ENCODE results near the gene BIRC7.

The BIRC7 gene

DNA sequence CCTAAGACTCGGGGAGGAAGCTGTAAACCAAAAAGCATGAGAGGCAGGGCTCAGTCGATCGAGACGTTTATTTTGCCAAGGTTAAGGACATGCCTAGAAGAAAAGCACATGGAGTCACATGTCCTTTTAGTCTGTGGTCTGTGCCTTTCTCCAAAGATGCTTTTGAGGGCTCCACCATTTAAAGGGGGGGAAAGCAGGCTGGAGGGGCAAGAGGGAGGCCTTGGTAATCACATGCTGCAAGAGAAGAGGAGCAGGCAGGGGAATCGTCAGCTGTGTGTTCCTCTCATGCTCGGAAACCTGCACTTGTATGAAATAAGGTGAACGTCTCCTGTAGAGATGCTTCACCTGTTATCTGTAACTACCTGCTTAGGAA is 10.6 kb upstream of the BIRC7 start:
- H3K4me3 ChIP-seq (ENCODE audit: low read length) = no peak overlapping the region
- no peak for TF ChIP-seq ZNF274 (IDR thresholded peaks at IDR 0.05; ENCODE audit: low read depth, low read length)

DNA sequence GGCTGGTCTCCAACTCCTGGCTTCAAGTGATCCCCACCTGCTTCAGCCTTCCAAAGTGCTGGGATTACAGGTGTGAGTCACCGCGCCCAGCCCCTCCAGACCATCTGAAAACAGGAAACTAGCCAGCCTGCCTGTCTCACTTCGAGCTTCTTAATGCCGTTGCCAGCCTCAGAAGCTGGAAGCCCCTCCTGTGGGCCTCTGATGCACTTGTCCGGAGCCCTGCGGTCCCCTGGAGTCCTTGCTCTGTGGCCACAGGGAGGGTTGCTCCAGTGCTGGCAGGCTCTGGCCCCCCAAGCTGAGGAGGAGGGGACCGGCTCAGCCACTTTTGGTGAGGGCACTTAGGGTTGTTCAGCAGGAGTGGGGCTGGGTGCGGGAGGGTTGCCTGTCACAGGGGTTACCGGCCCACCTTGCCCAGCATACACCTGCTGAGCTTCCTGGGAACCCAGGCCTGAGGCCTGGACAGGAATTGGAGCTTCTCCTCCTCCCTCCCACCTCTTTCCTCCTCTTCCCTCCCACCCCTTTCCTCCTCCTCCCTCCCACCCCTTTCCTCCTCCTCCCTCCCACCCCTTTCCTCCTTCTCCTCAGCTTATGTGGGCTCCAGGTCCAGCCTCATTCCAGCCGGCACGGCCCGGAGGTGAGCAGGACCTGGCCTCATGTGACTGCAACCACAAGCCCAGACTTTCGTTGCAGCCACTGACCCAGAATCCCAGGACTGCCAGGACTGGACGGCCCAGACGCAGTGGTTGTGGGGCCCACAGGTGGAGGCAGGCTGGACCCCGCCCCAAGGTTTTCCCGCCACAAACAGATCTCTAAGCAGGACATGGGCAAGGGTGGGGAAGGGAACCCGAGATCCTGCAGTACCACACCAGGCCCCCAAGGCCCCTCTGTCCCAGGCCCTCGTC is 9.4 kb upstream of the BIRC7 start:
- no peak overlapping the region for H3K4me3 ChIP-seq (ENCODE audit: low read length)
- TF ChIP-seq ZNF274 (IDR thresholded peaks at IDR 0.05; ENCODE audit: low read depth, low read length) = no peak

DNA sequence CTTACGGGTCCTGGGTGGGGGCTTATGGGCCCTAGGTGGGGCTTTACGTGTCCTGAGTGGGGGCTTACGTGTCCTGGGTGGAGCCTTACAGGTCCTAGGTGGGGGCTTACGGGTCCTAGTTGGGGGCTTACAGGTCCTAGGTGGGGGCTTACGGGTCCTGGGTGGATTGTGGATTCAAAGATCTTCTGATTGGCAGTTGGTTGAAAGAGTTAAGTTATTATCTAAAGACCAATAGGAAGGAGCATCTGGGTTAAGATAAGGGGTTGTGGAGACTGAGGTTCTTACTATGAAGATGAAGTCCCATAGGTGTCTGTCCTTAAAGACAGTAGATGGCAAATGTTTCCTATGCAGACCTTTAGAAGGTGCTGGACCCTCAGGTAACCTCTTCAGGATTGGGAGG is 8.4 kb upstream of the BIRC7 start:
- TF ChIP-seq ZNF274 (IDR thresholded peaks at IDR 0.05; ENCODE audit: low read depth, low read length) = no peak
- H3K4me3 ChIP-seq (ENCODE audit: low read length) = no peak overlapping the region

DNA sequence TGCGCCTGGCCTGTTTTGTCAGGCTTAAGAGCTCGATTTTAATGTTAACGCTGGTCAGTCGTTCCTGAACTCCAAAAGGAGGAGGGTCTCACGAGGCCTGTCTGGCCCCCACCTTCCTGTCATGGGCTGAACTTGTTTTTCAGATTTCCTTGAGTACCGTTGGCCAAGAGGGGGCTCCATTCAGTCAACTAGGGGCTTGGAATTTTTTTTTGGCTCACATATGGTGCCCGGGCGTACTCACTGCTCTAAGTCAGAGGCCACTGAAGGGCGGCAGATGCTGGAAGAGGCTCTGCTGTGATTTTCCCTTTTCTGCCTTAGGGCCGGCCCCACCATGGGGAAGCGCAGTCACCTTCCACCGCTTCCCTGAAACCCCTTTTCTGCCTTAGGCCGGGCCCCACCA is 6.9 kb upstream of the BIRC7 start:
- no peak for TF ChIP-seq ZNF274 (IDR thresholded peaks at IDR 0.05; ENCODE audit: low read depth, low read length)
- no peak overlapping the region for H3K4me3 ChIP-seq (ENCODE audit: low read length)

DNA sequence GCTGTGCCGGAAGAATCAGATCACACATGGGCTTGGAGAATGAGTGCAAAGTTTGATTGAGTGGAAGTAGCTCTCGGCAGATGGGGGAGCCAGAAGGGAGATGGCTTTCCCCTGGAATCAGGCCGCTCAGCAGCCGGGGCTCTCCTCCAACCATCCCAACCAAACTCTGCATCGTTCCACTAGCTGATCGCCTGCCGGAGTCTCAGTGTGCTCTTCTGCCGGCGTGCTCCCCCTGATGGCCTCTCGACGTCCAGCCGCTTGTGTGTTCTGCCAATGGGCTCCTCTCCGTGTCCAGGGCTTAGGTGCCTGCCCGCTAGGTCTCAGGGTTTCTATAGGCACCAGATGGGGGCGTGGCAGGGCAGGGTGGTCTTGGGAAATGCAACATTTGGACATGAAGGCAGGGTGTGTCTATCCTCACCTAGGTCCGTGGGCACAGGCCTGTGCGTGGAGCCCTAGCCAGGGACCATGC is 4.9 kb upstream of the BIRC7 start:
- no peak for TF ChIP-seq ZNF274 (IDR thresholded peaks at IDR 0.05; ENCODE audit: low read depth, low read length)

DNA sequence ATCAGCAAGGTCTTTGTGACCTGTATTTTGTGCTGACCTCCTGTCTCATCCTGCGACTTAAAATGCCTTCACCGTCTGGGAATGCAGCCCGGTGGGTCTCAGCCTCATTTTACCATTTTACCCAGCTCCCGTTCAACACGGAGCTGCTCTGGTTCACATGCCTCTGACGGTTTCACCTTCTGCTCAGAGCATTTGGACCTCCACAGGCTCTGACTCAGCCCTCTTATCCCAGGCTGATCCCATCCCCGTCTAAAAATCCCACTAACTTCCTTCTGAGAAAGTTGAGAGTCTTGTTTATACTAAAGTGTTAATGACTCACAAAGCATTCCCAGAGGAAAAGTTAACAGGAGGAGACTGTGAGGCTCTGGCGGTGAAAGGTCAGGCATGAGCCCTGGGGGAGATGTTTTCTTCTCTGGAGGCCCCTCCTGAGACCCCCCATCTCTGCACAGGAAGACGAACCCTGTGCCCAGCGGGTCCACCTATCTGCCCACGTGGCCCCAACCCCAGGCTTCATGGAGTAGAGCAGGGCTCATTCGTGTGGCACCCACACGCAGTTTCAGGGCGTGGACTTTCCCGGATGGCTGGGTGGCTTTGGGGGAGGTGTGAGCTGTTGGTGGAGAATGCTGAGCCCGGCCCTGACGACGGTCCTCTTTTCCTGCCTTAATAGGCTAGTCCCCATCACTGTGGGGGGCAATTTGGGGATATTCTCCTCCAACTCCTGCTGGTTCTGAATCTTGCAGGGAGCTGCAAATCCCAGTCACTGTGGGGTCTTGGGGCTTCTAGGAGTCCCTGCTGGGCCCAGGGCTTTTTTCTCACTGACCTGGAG is 3.3 kb upstream of the BIRC7 start:
- H3K4me3 ChIP-seq (ENCODE audit: low read length) = no peak overlapping the region
- TF ChIP-seq ZNF274 (IDR thresholded peaks at IDR 0.05; ENCODE audit: low read depth, low read length) = no peak

More for the DNA sequence above, 4.9 kb upstream of the BIRC7 start:
- H3K4me3 ChIP-seq (ENCODE audit: low read length) = no peak overlapping the region

DNA sequence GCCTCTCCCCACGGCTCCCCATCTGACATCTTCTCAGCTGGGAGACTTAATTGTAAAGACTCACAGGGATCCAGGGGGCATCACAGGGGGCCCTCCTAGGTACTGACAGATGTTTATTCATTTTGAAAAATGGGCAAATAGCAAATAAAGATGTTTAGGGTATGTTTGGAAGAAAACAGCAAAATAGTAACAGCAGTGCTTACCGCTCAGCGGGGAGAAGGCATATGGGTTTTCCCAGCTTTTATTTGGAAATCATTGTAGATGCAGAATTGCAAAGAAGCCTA is 2.7 kb upstream of the BIRC7 start:
- no peak overlapping the region for H3K4me3 ChIP-seq (ENCODE audit: low read length)
- TF ChIP-seq ZNF274 (IDR thresholded peaks at IDR 0.05; ENCODE audit: low read depth, low read length) = no peak

DNA sequence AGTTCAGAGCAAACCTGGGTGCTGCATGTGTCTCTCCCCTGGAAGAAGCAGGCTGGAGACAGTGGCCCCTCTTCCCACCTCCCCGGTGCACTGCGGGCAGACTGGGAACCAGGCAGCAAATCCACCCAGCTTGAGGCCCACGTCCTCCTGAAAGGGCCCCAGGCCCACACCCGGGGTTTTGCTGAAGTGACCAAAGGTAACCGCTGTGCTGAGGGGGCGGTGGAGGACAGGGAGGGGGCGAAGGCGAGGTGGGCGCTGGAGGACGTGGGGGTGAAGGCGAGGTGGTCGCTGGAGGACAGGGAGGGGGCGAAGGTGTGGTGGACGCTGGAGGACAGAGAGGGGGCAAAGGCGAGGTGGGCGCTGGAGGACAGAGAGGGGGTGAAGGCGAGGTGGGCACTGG is 1.8 kb upstream of the BIRC7 start:
- H3K4me3 ChIP-seq (ENCODE audit: low read length) = no peak overlapping the region
- TF ChIP-seq ZNF274 (IDR thresholded peaks at IDR 0.05; ENCODE audit: low read depth, low read length) = no peak

DNA sequence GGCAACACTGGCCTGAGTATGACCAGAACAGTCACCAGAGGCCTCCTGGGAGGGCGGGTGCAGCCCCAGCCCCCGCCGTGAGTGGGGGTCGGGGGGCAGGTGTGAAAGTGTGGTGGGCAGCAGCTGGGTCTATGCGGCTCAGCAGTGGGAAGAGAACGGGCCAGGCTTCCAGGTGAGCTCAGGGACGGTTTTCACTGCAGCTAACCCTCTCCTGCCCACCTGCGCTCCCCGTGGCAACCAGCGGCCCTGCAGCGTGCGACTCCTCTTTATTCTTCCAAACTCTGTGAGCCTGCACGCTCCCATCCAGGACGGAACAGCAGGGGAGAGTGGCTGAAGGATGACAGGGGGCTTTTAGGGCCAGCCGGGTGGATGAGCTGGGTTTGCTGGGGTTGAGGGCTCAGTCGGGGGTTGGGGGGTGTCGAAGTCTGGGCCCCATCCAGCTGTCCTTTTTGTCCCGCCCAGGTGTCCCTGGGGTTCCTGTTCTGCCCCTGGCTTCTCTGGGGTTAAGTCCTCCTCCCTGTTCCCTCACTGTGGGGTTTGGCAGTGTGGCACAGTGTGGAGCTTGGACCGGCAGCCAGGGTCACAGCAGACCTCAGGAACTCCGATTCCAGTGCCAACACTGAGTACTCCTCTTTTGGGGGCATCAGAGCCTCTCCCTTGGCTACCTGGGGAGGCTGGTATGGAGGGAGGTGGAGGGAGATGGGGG is 859 bp upstream of the BIRC7 start:
- H3K4me3 ChIP-seq (ENCODE audit: low read length) = no peak overlapping the region
- TF ChIP-seq ZNF274 (IDR thresholded peaks at IDR 0.05; ENCODE audit: low read depth, low read length) = no peak

DNA sequence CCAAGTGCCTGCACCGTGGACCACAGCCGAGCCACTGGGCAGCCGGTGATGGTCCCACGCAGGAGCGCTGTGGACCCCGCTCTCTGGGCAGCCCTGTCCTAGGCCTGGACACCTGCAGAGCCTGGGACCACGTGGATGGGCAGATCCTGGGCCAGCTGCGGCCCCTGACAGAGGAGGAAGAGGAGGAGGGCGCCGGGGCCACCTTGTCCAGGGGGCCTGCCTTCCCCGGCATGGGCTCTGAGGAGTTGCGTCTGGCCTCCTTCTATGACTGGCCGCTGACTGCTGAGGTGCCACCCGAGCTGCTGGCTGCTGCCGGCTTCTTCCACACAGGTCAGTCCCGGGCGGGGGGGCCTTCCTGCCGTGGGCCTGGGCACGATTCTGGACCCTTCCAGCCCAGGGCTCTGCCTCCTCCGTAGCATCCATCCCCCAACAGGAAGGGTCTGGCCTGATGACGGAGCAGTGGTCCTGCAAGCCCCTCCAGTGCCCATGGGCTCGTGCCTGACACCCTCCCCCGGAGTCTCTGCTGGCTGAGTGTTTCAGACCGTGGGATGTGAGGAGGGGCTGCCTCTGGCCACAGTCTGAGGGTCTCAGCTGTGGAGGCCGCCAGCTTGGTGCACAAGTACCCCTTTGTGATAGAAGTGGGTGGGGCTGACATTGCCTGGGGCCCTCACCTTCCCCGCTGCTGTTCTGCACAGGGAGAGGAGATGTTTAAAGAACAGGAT is 572 bp downstream of the BIRC7 start:
- no peak overlapping the region for H3K4me3 ChIP-seq (ENCODE audit: low read length)
- TF ChIP-seq ZNF274 (IDR thresholded peaks at IDR 0.05; ENCODE audit: low read depth, low read length) = no peak

DNA sequence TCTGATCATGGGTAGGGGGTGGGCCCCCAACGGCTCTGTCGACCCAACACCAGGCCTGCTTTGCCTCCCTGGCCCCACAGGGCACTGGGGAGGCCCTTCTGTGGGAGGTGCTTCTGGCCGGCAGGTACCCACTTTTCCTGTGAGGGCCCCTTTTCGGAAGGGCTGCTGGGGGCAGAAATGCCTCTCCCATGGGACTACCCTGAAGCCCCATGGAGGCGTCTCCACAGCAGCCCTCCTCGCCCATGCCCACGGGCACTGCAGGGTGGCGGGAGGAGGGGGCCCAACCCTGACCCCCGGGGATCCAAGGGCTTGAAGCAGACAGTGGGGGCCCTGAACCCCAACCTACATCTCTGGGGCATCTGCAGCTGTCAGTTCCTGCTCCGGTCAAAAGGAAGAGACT is 2.3 kb downstream of the BIRC7 start:
- H3K4me3 ChIP-seq (ENCODE audit: low read length) = no peak overlapping the region
- TF ChIP-seq ZNF274 (IDR thresholded peaks at IDR 0.05; ENCODE audit: low read depth, low read length) = no peak

DNA sequence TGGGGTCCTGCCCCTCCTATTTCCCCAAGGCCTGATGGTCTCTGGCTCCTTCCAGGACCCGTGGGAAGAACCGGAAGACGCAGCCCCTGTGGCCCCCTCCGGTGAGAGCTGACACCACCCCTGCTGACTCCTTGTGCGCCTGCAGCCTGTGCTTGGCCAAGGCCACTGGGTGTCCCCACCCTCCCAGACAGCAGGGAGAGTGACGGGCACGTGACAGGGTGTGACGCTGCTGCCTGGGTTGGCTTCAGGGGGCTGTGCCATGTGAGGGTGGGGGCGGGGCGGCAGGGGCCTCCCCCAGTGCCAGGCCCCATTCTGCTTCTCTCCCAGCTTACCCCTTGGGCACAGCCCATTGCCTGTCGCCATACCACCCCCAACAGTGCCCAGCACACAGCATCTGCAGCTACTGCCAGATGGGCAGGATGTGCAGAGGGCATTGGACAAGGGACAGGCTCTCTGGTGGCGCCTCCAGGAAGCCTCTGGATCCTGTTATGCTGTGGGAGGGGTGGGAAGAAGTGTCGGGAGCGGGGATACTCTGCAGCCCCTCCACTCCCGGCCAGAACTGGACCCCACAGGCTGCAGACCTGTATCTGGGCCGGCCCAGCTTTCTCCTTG is 2.9 kb downstream of the BIRC7 start:
- no peak for TF ChIP-seq ZNF274 (IDR thresholded peaks at IDR 0.05; ENCODE audit: low read depth, low read length)
- H3K4me3 ChIP-seq (ENCODE audit: low read length) = no peak overlapping the region

DNA sequence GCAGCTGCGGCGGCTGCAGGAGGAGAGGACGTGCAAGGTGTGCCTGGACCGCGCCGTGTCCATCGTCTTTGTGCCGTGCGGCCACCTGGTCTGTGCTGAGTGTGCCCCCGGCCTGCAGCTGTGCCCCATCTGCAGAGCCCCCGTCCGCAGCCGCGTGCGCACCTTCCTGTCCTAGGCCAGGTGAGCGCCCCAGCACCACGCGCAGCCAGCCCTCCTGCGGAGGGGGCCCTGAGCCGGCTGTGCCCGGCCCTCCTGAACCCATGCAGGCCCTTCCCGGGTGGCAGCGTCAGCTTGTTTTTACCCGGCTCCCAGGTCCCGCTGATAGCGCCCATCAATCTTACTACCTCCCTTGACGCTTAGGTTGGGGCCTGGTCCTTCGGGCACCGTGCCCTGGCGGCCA is 3.7 kb downstream of the BIRC7 start:
- TF ChIP-seq ZNF274 (IDR thresholded peaks at IDR 0.05; ENCODE audit: low read depth, low read length) = no peak
- no peak overlapping the region for H3K4me3 ChIP-seq (ENCODE audit: low read length)

DNA sequence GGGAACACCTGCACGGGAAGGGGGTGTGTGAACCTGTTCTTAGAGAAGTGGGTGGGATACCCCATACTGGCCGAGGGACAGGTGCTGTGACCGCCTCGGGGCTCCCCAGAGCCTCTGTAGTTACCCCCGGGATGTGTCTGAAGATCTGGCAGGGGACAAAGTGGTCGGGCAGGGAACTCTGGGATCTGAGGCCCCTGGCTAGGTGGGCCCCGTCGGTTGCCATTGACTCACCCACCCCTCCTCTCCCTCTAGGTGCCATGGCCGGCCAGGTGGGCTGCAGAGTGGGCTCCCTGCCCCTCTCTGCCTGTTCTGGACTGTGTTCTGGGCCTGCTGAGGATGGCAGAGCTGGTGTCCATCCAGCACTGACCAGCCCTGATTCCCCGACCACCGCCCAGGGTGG is 4.3 kb downstream of the BIRC7 start:
- H3K4me3 ChIP-seq (ENCODE audit: low read length) = no peak overlapping the region
- TF ChIP-seq ZNF274 (IDR thresholded peaks at IDR 0.05; ENCODE audit: low read depth, low read length) = no peak

All from GM08714 (cell line).